HEK293 (cell line): ENCODE results near the gene PTGES2.

ENCODE experiments used
- CTCF ChIA-PET: fragments of 350-600 bp; formaldehyde crosslinking; extraction: SDS; loops from one replicate; lab custom pipeline; 2021; ENCODE audit warnings: antibody characterized with exemption; lab: Yijun Ruan, JAX
- POLR2A ChIA-PET: fragments of 300-600 bp; formaldehyde crosslinking; extraction: SDS; loops from one replicate; lab custom pipeline; 2020; ENCODE audit warnings: antibody characterized with exemption, inconsistent platforms; lab: Yijun Ruan, JAX
- H3K27ac ChIP-seq: fragments of 200-500 bp; sonication (Bioruptor generic); 2 replicates; pipeline ENCODE4 v1.5.1; 2014; ENCODE audit warnings: low read depth, low read length, control low read depth, inconsistent platforms; ENCODE audit errors: extremely low read depth
- H3K36me3 ChIP-seq, 2 experiments: fragments of 200-500 bp in 1 of 2; sonication (Bioruptor generic) in 1 of 2; 1 replicate in 1 of 2; 2 replicates in 1 of 2; pipeline ENCODE4 v1.5.1; 2014 to 2017; ENCODE audit warnings: inconsistent platforms in 2 of 2, low read length in 2 of 2; ENCODE audit not compliant: control insufficient read depth in 2 of 2, insufficient read depth in 1 of 2
- H3K4me1 ChIP-seq: fragments of 200-500 bp; sonication (Bioruptor generic); 2 replicates; pipeline ENCODE4 v1.5.1; 2014; ENCODE audit warnings: mild to moderate bottlenecking, low read length, inconsistent platforms; ENCODE audit not compliant: control insufficient read depth, insufficient read depth
- H3K4me3 ChIP-seq: 2 replicates; pipeline ENCODE4 v1.5.1; 2011; ENCODE audit warnings: low read depth, mild to moderate bottlenecking, control low read depth, low read length, moderate library complexity
- H3K9me3 ChIP-seq: fragments of 200-500 bp; sonication (Bioruptor generic); 2 replicates; pipeline ENCODE4 v1.5.1; 2014; ENCODE audit warnings: low read depth, low read length, inconsistent platforms; ENCODE audit not compliant: control insufficient read depth, insufficient read depth
- GFI1B ChIP-seq: fragments of 450-650 bp; formaldehyde crosslinking; IDR thresholded peaks from 2 replicates; pipeline ENCODE4 v1.5.1; 2016; ENCODE audit warnings: missing biosample characterization, missing genetic modification characterization
- GLIS1 ChIP-seq: fragments of 450-650 bp; formaldehyde crosslinking; IDR thresholded peaks from 2 replicates; pipeline ENCODE4 v1.5.1; 2016; ENCODE audit warnings: missing biosample characterization, missing genetic modification characterization
- GLIS2 ChIP-seq: fragments of 450-650 bp; formaldehyde crosslinking; IDR thresholded peaks from 2 replicates; pipeline ENCODE4 v1.5.1; 2016; ENCODE audit warnings: missing biosample characterization, missing genetic modification characterization
- INSM2 ChIP-seq: fragments of 450-650 bp; formaldehyde crosslinking; IDR thresholded peaks from 2 replicates; pipeline ENCODE4 v1.5.1; 2016; ENCODE audit warnings: missing biosample characterization, missing genetic modification characterization
- MEIS1 ChIP-seq: sonication (generic); formaldehyde crosslinking; IDR thresholded peaks from 2 replicates; pipeline ENCODE4 v1.8.1; 2022; ENCODE audit warnings: missing genetic modification reagents, mild to moderate bottlenecking, borderline replicate concordance
- PATZ1 ChIP-seq: fragments of 450-650 bp; formaldehyde crosslinking; IDR thresholded peaks from 2 replicates; pipeline ENCODE4 v1.5.1; 2016; ENCODE audit warnings: missing biosample characterization, missing genetic modification characterization
- PBX3 ChIP-seq: sonication (generic); formaldehyde crosslinking; IDR thresholded peaks from 2 replicates; pipeline ENCODE4 v1.8.1; 2022; ENCODE audit warnings: mild to moderate bottlenecking, moderate library complexity, missing genetic modification reagents
- PRDM1 ChIP-seq: fragments of 450-650 bp; formaldehyde crosslinking; IDR thresholded peaks from 2 replicates; pipeline ENCODE4; 2016; ENCODE audit warnings: missing biosample characterization, missing genetic modification characterization
- SALL2 ChIP-seq: fragments of 450-650 bp; formaldehyde crosslinking; IDR thresholded peaks from 2 replicates; pipeline ENCODE4 v1.5.0; 2017; ENCODE audit warnings: missing biosample characterization, mild to moderate bottlenecking, missing genetic modification characterization, borderline replicate concordance
- ZEB2 ChIP-seq: fragments of 450-650 bp; formaldehyde crosslinking; IDR thresholded peaks from 2 replicates; pipeline ENCODE4 v1.5.1; 2016; ENCODE audit warnings: missing biosample characterization, missing genetic modification characterization
- ZFP37 ChIP-seq: fragments of 450-650 bp; formaldehyde crosslinking; IDR thresholded peaks from 2 replicates; pipeline ENCODE4 v1.5.1; 2016; ENCODE audit warnings: missing biosample characterization, missing genetic modification characterization
- ZNF121 ChIP-seq: fragments of 450-650 bp; formaldehyde crosslinking; IDR thresholded peaks from 2 replicates; pipeline ENCODE4 v1.5.1; 2016; ENCODE audit warnings: missing biosample characterization, missing genetic modification characterization
- ZNF138 ChIP-seq: fragments of 450-650 bp; formaldehyde crosslinking; IDR thresholded peaks from 2 replicates; pipeline ENCODE4 v1.5.1; 2016; ENCODE audit warnings: missing biosample characterization, missing genetic modification characterization, borderline replicate concordance
- ZNF449 ChIP-seq: fragments of 450-650 bp; formaldehyde crosslinking; IDR thresholded peaks from 2 replicates; pipeline ENCODE4 v1.5.1; 2017; ENCODE audit warnings: missing biosample characterization, mild to moderate bottlenecking, missing genetic modification characterization, moderate library complexity
- ZNF544 ChIP-seq: fragments of 450-650 bp; formaldehyde crosslinking; IDR thresholded peaks from 2 replicates; pipeline ENCODE4 v1.5.0; 2017; ENCODE audit warnings: missing biosample characterization, missing genetic modification characterization
- ZNF555 ChIP-seq: fragments of 450-650 bp; formaldehyde crosslinking; conservative IDR thresholded peaks from 2 replicates; pipeline ENCODE4 v1.5.1; 2017; ENCODE audit warnings: missing biosample characterization, mild to moderate bottlenecking, missing genetic modification characterization, inconsistent platforms
- ZNF785 ChIP-seq: fragments of 450-650 bp; formaldehyde crosslinking; IDR thresholded peaks from 2 replicates; pipeline ENCODE4 v1.5.1; 2016; ENCODE audit warnings: missing biosample characterization, missing genetic modification characterization
- ZSCAN30 ChIP-seq: fragments of 450-650 bp; IDR thresholded peaks from 2 replicates; pipeline ENCODE4 v1.5.1; 2018; ENCODE audit warnings: missing biosample characterization, mild to moderate bottlenecking, missing genetic modification characterization, moderate library complexity
- TF ChIP-seq, protein P1 (sequence below): fragments of 450-650 bp; formaldehyde crosslinking; IDR thresholded peaks from 2 replicates; pipeline ENCODE4 v1.5.1; 2016; ENCODE audit warnings: missing biosample characterization, missing genetic modification characterization, low read depth

Gene PTGES2

GRCh38 chr9:128117613-128118471 lies 9.7 kb downstream of the PTGES2 start (continued):
- TF ChIP-seq ZNF449 (tag by site-specific recombination) (no peak), PATZ1 (tag by site-specific recombination) (no peak), ZSCAN30 (tag by site-specific recombination) (peak; percentile 65; the same call in 1 of the 2 replicates), ZFP37 (tag by site-specific recombination) (0 out of 2 replicates have a peak, but pooled peaks have one; percentile 38), GLIS1 (tag by site-specific recombination) (peak; percentile 36; the same call in 1 of the 2 replicates), PBX3 (CRISPR knock-in tag) (no peak), ZEB2 (0 out of 2 replicates have a peak, but pooled peaks have one; percentile 30), ZNF785 (no peak)
- TF ChIP-seq, all 188 proteins: peak for 22

GRCh38 chr9:128116104-128117083 lies 11.1 kb downstream of the PTGES2 start:
- POLR2A ChIA-PET = interaction anchor here (0.6 to 1.0 kb wide), 2 partner anchors 25 to 603 kb away, joined by 3 read pairs; no protein-coding TSS in a partner anchor

GRCh38 chr9:128115187-128116103 lies 12.1 kb downstream of the PTGES2 start:
- POLR2A ChIA-PET = interaction anchor here (0.6 to 1.2 kb wide), 2 partner anchors 11 to 604 kb away, joined by 3 read pairs; no protein-coding TSS in a partner anchor
- H3K4me3 ChIP-seq = no peak overlapping the region
- no peaks in the 10 kb centered on the region for H3K4me1 ChIP-seq
- peaks cover 0 to 26% of the 10 kb centered on the region in 2 experiments; a peak in 1 of 3 replicates for H3K36me3 ChIP-seq
- CTCF ChIA-PET = interaction anchor here (0.9 to 5.2 kb wide), 10 partner anchors 9 to 172 kb away, joined by 3 to 88 read pairs (median 10); no protein-coding TSS in a partner anchor
- H3K9me3 ChIP-seq = no peaks in the 10 kb centered on the region
- no peak overlapping the region for H3K27ac ChIP-seq
- TF ChIP-seq ZNF555 (tag by site-specific recombination) (no peak), GFI1B (no peak), INSM2 (tag by site-specific recombination) (no peak), ZNF544 (tag by site-specific recombination) (no peak), MEIS1 (CRISPR knock-in tag) (no peak), SALL2 (tag by site-specific recombination) (no peak), PRDM1 (tag by site-specific recombination) (no peak), ZNF138 (no peak)
- TF ChIP-seq, protein P1, sequence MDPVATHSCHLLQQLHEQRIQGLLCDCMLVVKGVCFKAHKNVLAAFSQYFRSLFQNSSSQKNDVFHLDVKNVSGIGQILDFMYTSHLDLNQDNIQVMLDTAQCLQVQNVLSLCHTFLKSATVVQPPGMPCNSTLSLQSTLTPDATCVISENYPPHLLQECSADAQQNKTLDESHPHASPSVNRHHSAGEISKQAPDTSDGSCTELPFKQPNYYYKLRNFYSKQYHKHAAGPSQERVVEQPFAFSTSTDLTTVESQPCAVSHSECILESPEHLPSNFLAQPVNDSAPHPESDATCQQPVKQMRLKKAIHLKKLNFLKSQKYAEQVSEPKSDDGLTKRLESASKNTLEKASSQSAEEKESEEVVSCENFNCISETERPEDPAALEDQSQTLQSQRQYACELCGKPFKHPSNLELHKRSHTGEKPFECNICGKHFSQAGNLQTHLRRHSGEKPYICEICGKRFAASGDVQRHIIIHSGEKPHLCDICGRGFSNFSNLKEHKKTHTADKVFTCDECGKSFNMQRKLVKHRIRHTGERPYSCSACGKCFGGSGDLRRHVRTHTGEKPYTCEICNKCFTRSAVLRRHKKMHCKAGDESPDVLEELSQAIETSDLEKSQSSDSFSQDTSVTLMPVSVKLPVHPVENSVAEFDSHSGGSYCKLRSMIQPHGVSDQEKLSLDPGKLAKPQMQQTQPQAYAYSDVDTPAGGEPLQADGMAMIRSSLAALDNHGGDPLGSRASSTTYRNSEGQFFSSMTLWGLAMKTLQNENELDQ = no peak

More at GRCh38 chr9:128116104-128117083, 11.1 kb downstream of the PTGES2 start:
- no peak overlapping the region for H3K4me3 ChIP-seq
- TF ChIP-seq GLIS2 (no peak), ZNF121 (tag by site-specific recombination) (peak; percentile 96)
- H3K27ac ChIP-seq = no peak overlapping the region
- no peaks in the 10 kb centered on the region for H3K9me3 ChIP-seq
- CTCF ChIA-PET = interaction anchor here (0.6 to 5.2 kb wide), 18 partner anchors 9 to 275 kb away, joined by 3 to 88 read pairs (median 9); no protein-coding TSS in a partner anchor
- no peaks in the 10 kb centered on the region for H3K4me1 ChIP-seq
- H3K36me3 ChIP-seq = peaks cover 0 to 36% of the 10 kb centered on the region in 2 experiments; a peak in 1 of 3 replicates
